A673 (cell line): ENCODE data around the gene APOBEC4.

ENCODE experiments used
- CTCF ChIP-seq: fragments of 300-800, 200-600 bp; sonication (generic); conservative IDR thresholded peaks from 2 replicates; pipeline ENCODE4 v1.5.1; 2017; ENCODE audit warnings: low read depth, mild to moderate bottlenecking, antibody characterized with exemption, low read length, moderate library complexity, mixed read lengths
- EZH2 ChIP-seq: fragments of 200-600 bp; sonication (generic); IDR thresholded peaks from 2 replicates; pipeline ENCODE4 v1.6.1; 2017; ENCODE audit warnings: borderline replicate concordance, low read depth, mild to moderate bottlenecking, mixed read lengths, antibody characterized with exemption, low read length; ENCODE audit not compliant: poor library complexity, severe bottlenecking

- TF ChIP-seq CTCF (no peak), EZH2 (no peak)
Observed at GRCh38 chr1:183632964-183633363, 20.2 kb downstream of the APOBEC4 start.
